ENCODE results near the gene AAMP. TPM values are rescaled to one million over a fixed set of nuclear protein-coding genes. Genes with fewer than 3 reads are reported as not detected.

Gene AAMP
- total RNA-seq, 1 experiment from 2014 or later = 125 TPM

GRCh38 chr2:218218268-218219185 lies 51.4 kb downstream of the AAMP start:
- Mint-ChIP-seq H3K9me3 (no peaks in the 10 kb centered on the region), H3K27ac (peak overlapping the region; percentile 89), H3K36me3 (peaks cover 11% of the 10 kb centered on the region; the same call in 1 of the 2 replicates), H3K27me3 (ENCODE audit: low read depth) (no peaks in the 10 kb centered on the region), H3K4me3 (peak overlapping the region; percentile 91), H3K4me1 (peaks cover 29% of the 10 kb centered on the region)
- TF ChIP-seq IRF1 (CRISPR knock-in tag; IDR thresholded peaks at IDR 0.05) = no peak
- TF ChIP-seq SMAD3 (CRISPR knock-in tag; IDR thresholded peaks at IDR 0.05; ENCODE audit: borderline replicate concordance) = no peak
- TF ChIP-seq HMGXB4 (CRISPR knock-in tag; IDR thresholded peaks at IDR 0.05) = no peak
- no peak for TF ChIP-seq PREB (CRISPR knock-in tag; IDR thresholded peaks at IDR 0.05; ENCODE audit: borderline replicate concordance)
- TF ChIP-seq ZNF512 (CRISPR knock-in tag; IDR thresholded peaks at IDR 0.05; ENCODE audit: borderline replicate concordance) = no peak
- ChIA-PET POLR2A (no interaction called here), CTCF (interaction anchor here (2.1 kb wide), 1 partner anchor 12 kb away, joined by 5 read pairs; no protein-coding TSS in a partner anchor)
- DNase-seq (ENCODE audit: low spot score) (no peak), ATAC-seq (no peak)

GRCh38 chr2:218217360-218218267 lies 52.3 kb downstream of the AAMP start:
- Mint-ChIP-seq H3K4me3 (peak overlapping the region; percentile 91), H3K27ac (peak overlapping the region; percentile 89), H3K36me3 (peaks cover 11% of the 10 kb centered on the region; the same call in 1 of the 2 replicates), H3K9me3 (no peaks in the 10 kb centered on the region), H3K4me1 (peaks cover 29% of the 10 kb centered on the region), H3K27me3 (ENCODE audit: low read depth) (no peaks in the 10 kb centered on the region)
- POLR2A ChIA-PET = no interaction called here
- 0 out of 2 replicates have a peak, but pooled peaks have one; percentile 74 for TF ChIP-seq TCF7 (CRISPR knock-in tag; IDR thresholded peaks at IDR 0.05; ENCODE audit: low read depth)
- TF ChIP-seq NFE2L1 (CRISPR knock-in tag; IDR thresholded peaks at IDR 0.05) = peak; percentile 35; the same call in 1 of the 2 replicates
- TF ChIP-seq ZBTB43 (CRISPR knock-in tag; IDR thresholded peaks at IDR 0.05) = peak; percentile 84
- 0 out of 2 replicates have a peak, but pooled peaks have one; percentile 16 for TF ChIP-seq FOXP1 (CRISPR knock-in tag; IDR thresholded peaks at IDR 0.05; ENCODE audit: borderline replicate concordance)
- no peak for TF ChIP-seq RELA (CRISPR knock-in tag; IDR thresholded peaks at IDR 0.05; ENCODE audit: borderline replicate concordance)
- peak; percentile 38 for DNase-seq (ENCODE audit: low spot score)
- CTCF ChIA-PET = interaction anchor here (1.1 to 1.3 kb wide), 3 partner anchors 40 to 124 kb away, joined by 4 to 6 read pairs (median 5); no protein-coding TSS in a partner anchor
- ATAC-seq = peak; percentile 22
